ENCODE results near the gene NDUFAF8. TPM values are rescaled to one million over a fixed set of nuclear protein-coding genes. Genes with fewer than 3 reads are reported as not detected.

NDUFAF8 gene
- total RNA-seq, 2 experiments from 2014 or later: 129 to 165 TPM

GRCh38 chr17:81252987-81253329 is 13.8 kb downstream of the NDUFAF8 start:
- no peaks in the 10 kb centered on the region for H4K20me1 ChIP-seq (ENCODE audit: insufficient read depth, low read length)
- peak overlapping the region; percentile 76 for H3K4me2 ChIP-seq (ENCODE audit: low read length)
- ChIA-PET CTCF (ENCODE audit: unreplicated experiment) (interaction anchor here (0.5 to 1.0 kb wide), 2 partner anchors 232 to 237 kb away, joined by 3 to 22 read pairs; no protein-coding TSS in a partner anchor), POLR2A (no interaction called here)
- no peak for TF ChIP-seq CTCF (conservative IDR thresholded peaks at IDR 0.05; ENCODE audit: low read length)
- no peak for TF ChIP-seq EZH2phosphoT487 (IDR thresholded peaks at IDR 0.05; ENCODE audit: borderline replicate concordance, low read depth, low read length)
- no peaks in the 10 kb centered on the region for H3K9me3 ChIP-seq (ENCODE audit: low read length)
- H3K36me3 ChIP-seq (ENCODE audit: insufficient read depth, low read length): peaks cover 21% of the 10 kb centered on the region
- H3K4me3 ChIP-seq (ENCODE audit: low read depth, low read length, poor library complexity, severe bottlenecking): peak overlapping the region; percentile 57
- intact Hi-C loops (cut with micrococcal nuclease; ENCODE audit: unreplicated experiment): loop anchor here (1.0 to 2.0 kb wide), 7 partner anchors 43 to 346 kb away; partner anchors contain the start of genes BAHCC1 and FAAP100
- no peaks in the 10 kb centered on the region for H3K9me2 ChIP-seq (ENCODE audit: insufficient read depth, low read length)
- DNase-seq (ENCODE audit: low spot score): no peak
- no peaks in the 10 kb centered on the region for H3K79me2 ChIP-seq (ENCODE audit: insufficient read depth, low read depth, low read length)
- H2AFZ ChIP-seq (ENCODE audit: low read length): no peak overlapping the region
- no TSS peak for BruUV-seq (replicated peaks)
- H3K27ac ChIP-seq (ENCODE audit: low read depth, low read length, poor library complexity, severe bottlenecking): peak overlapping the region; percentile 94
- peaks cover 39% of the 10 kb centered on the region for H3K4me1 ChIP-seq (ENCODE audit: insufficient read depth, low read length, poor library complexity, severe bottlenecking)

GRCh38 chr17:81253358-81254131 is 14.4 kb downstream of the NDUFAF8 start:
- peaks cover 39% of the 10 kb centered on the region for H3K4me1 ChIP-seq (ENCODE audit: insufficient read depth, low read length, poor library complexity, severe bottlenecking)
- no peak overlapping the region for H3K4me3 ChIP-seq (ENCODE audit: low read depth, low read length, poor library complexity, severe bottlenecking)
- intact Hi-C loops (cut with micrococcal nuclease; ENCODE audit: unreplicated experiment): loop anchor here (1.0 to 2.0 kb wide), 6 partner anchors 141 to 345 kb away; partner anchors contain the start of genes BAHCC1 and FAAP100
- peak; percentile 63 for DNase-seq (ENCODE audit: low spot score)
- ChIA-PET CTCF (ENCODE audit: unreplicated experiment) (interaction anchor here (0.5 to 1.0 kb wide), 2 partner anchors 231 to 236 kb away, joined by 3 to 22 read pairs; no protein-coding TSS in a partner anchor), POLR2A (no interaction called here)
- BruUV-seq (replicated peaks): no TSS peak
- H3K9me3 ChIP-seq (ENCODE audit: low read length): no peaks in the 10 kb centered on the region
- no peaks in the 10 kb centered on the region for H3K79me2 ChIP-seq (ENCODE audit: insufficient read depth, low read depth, low read length)
- peaks cover 21% of the 10 kb centered on the region for H3K36me3 ChIP-seq (ENCODE audit: insufficient read depth, low read length)
- H3K27ac ChIP-seq (ENCODE audit: low read depth, low read length, poor library complexity, severe bottlenecking): peak overlapping the region; percentile 94
- H3K9me2 ChIP-seq (ENCODE audit: insufficient read depth, low read length): no peaks in the 10 kb centered on the region
- peak overlapping the region; percentile 76 for H3K4me2 ChIP-seq (ENCODE audit: low read length)
- no peaks in the 10 kb centered on the region for H4K20me1 ChIP-seq (ENCODE audit: insufficient read depth, low read length)
- H2AFZ ChIP-seq (ENCODE audit: low read length): no peak overlapping the region
- no peak for TF ChIP-seq EZH2phosphoT487 (IDR thresholded peaks at IDR 0.05; ENCODE audit: borderline replicate concordance, low read depth, low read length)
- TF ChIP-seq CTCF (conservative IDR thresholded peaks at IDR 0.05; ENCODE audit: low read length): peak; percentile 99
